Activated T-cell treated with anti-CD3 and anti-CD28 coated beads for 48 hours (primary cell): ENCODE results near the gene TXLNG.

Experiments
- DNase-seq: peaks from one replicate; pipeline ENCODE4 v3.0.0-alpha.2; 2020; ENCODE audit warnings: low read depth

The TXLNG gene

GRCh38 chrX:16785247-16786138 is 773 bp upstream of the TXLNG start:
- DNase-seq = no peak

- DNase-seq = peak; percentile 39
These were observed 797 bp downstream of the TXLNG start for GRCh38 chrX:16786791-16787735.

GRCh38 chrX:16788477-16788876 is 2.2 kb downstream of the TXLNG start:
- DNase-seq = no peak

GRCh38 chrX:16796298-16796697 is 10.0 kb downstream of the TXLNG start:
- no peak for DNase-seq

GRCh38 chrX:16797358-16797757 is 11.1 kb downstream of the TXLNG start:
- no peak for DNase-seq

DNA sequence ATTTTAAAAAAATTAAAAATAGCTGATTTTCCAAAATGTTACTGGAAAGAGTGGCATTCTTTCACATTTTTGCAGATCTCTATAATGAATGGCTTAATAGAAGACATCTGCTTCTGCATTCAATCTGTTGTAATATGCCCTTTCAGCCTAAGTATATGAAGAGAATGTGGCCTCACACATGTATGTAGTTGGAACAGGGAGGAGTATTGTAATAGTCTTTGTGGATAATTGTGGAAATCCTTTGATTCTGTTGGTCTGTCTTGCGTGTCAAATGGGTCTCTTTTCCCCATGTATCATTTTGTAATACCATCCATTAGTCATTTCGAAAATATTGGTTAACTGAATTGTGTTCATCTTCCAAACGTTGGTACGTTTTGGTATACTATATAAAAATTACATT is 11.6 kb downstream of the TXLNG start:
- no peak for DNase-seq

GRCh38 chrX:16804923-16805464 is 18.7 kb downstream of the TXLNG start:
- no peak for DNase-seq

DNA sequence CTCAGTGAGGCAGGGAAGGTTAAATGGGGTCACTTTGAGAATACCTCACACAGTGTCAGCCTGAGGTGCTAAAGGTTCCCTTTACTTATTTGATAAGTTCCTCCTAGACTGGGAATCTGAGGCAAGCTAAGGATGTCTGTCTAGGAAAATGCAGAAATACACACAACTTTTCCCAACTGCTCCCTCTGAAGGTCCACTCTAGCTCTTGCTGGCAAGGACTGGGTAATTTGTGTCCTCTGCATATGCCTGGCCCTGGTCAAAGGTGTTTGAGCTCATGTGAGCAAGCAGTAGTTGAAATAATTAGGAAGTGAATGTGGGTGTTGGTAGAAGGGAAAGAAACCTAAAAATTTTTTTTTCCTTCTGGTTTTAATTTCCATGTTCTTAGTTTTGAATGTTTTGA is 21.3 kb downstream of the TXLNG start:
- no peak for DNase-seq

GRCh38 chrX:16807976-16808542 is 21.8 kb downstream of the TXLNG start:
- no peak for DNase-seq

DNA sequence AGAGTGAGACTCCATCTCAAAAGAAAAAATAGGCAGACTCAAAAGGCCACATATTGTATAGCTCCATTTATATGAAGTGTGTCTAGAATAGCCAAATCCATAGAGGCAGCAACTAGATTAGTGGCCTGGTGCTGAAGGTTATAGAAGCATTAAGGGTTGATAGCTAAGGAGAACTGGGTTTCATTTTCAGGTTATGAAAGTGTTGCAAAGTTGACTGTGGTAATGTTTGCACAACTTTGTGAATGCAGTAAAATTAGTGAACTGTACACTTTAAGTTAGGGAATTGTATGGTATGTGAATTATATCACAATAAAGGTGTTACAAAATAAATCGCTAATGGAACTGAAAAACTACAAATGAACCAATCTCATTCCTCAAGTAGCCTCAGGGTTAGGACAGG is 28.3 kb downstream of the TXLNG start:
- DNase-seq = no peak

DNA sequence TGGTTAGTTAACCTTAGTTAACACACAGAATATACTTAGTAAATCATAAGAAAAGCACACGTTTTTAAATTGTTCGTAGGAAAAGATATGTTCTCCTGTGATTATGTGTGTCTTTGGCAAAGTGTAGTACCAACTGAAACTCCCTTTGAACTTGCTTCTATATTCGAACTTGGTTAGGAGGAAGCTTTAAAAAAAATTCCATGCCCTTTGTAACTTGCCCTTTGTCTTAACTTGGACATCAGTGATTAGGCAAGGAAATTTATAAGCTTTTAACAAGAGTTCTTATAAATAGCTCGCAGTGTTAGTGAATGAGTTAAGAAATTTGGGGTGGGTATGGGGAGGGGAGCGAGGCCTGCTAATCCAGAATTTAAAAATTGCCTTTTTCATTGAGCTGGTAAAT is 33.4 kb downstream of the TXLNG start:
- no peak for DNase-seq

DNA sequence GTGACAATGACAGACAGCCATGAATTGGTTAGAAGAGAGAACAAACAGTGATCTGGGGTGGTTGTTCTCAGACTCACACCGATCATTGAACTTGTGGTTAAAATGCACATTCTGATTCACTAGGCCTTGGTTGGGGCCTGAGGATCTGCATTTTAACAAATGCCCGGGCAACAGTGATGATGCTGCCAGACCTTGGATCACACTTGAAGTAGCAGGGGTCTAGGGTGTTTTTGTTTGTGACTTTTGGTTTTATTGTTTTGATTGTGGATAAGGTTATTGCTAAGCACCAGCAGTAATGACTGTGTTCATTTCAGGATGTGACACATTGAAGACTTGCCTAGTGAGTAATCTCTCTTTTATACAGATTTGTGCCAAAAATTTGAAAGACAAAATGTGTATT is 36.5 kb downstream of the TXLNG start:
- no peak for DNase-seq

- no peak for DNase-seq
These were observed 39.2 kb downstream of the TXLNG start for GRCh38 chrX:16825264-16826035.

DNA sequence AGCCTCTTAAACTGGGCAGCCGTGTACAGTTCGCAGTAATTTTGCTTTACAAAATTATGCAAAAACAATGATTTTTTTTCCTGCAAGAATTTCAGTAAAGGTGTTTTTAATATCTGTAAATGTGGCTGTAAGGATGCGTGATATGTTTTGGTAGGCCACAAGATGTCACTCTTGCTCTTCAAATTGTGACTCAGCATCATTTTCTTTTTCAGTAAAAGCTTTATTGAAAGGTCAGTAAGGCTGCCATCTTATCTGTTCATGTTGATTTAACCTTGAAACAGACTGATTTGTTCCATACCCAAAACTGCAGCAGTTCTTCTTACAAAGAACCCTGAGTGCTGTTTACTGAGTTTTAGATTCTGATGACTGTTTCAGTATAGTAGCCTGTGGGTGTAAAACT is 39.9 kb downstream of the TXLNG start:
- DNase-seq = no peak

DNA sequence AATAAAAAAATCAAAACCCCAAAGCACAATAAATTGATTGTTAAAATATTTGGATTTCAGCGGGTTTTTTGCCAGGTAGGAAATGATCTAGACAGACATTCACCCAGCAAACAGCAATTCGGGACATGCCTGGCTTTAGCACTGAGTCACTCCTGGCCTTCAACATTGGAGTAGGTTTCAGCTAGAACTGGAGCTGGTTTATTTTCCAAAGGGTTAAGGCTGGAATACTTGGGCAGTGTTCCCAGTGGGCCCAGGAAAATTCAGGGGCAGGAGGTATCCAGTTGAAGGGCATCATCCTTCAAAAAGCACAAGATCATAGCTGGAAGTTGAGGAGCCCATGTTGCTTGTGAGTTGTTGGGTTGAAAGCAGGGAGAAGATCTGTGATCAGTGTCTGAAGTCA is 41.0 kb downstream of the TXLNG start:
- DNase-seq = no peak

GRCh38 chrX:16828124-16828908 is 42.0 kb downstream of the TXLNG start:
- DNase-seq = no peak

DNA sequence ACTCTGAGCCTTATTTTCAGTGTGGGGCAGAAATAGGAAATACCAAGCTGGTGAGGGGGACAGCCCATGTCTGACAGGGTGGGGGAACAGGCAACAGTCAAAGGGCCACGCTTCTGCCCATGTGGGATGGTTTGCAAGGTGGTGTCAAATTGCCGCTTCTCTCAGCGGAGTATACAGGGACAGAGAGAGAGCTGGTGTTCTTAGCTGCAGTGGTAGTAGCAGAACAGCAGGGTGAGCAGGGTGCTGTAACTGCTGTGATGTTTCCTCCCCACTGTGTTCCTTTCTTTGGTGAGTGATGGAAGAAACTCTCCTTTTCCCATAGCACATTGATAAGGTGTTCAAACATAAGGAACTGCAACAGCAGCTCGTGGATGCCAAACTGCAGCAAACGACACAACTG is 46.0 kb downstream of the TXLNG start:
- DNase-seq = no peak

- DNase-seq = no peak
These were observed 48.5 kb downstream of the TXLNG start for GRCh38 chrX:16834806-16835205.

- no peak for DNase-seq
These were observed 50.1 kb downstream of the TXLNG start for GRCh38 chrX:16836371-16836770.

GRCh38 chrX:16838202-16839066 is 52.2 kb downstream of the TXLNG start:
- no peak for DNase-seq
